Natural killer cell (primary cell): Measurements from ENCODE around the gene KICS2. TPM values are rescaled to one million over a fixed set of nuclear protein-coding genes. Genes with fewer than 3 reads are reported as not detected.

Experiments
- ATAC-seq, 3 donors: fragments of 150-1000 bp in 2 of 3; fragments of 200-7000 bp in 1 of 3; cut with Tn5 transposase; 1 replicate in 1 of 3; 2 replicates in 2 of 3; pipeline ENCODE4 v1.10.0; 2021; ENCODE audit warnings: mild to moderate bottlenecking in 2 of 3, moderate library complexity in 2 of 3
- DNase-seq, 2 donors: peaks; one replicate each; pipeline versions ENCODE4 v3.0.0 to v3.0.0-alpha.2; 2013 to 2021; ENCODE audit warnings: mixed read lengths in 1 of 2
- H3K27ac ChIP-seq: one replicate; pipeline ENCODE4 v1.5.1; 2013; ENCODE audit warnings: mild to moderate bottlenecking, low read length
- H3K27me3 ChIP-seq: one replicate; pipeline ENCODE4 v1.6.1; 2013; ENCODE audit warnings: low read length; ENCODE audit not compliant: control insufficient read depth, insufficient read depth
- H3K36me3 ChIP-seq: one replicate; pipeline ENCODE4 v1.6.1; 2013; ENCODE audit warnings: low read length; ENCODE audit not compliant: control insufficient read depth, insufficient read depth
- H3K4me1 ChIP-seq: one replicate; pipeline ENCODE4 v1.6.1; 2013; ENCODE audit warnings: low read length; ENCODE audit not compliant: control insufficient read depth, insufficient read depth
- H3K4me3 ChIP-seq: one replicate; pipeline ENCODE4 v1.5.1; 2013; ENCODE audit warnings: low read length
- H3K9me3 ChIP-seq: one replicate; pipeline ENCODE4 v1.6.1; 2013; ENCODE audit warnings: low read length; ENCODE audit not compliant: control insufficient read depth, insufficient read depth
- H3K27ac Mint-ChIP-seq, 2 donors: one replicate each; pipeline ENCODE4 v1.8.0; 2022; ENCODE audit warnings: mild to moderate bottlenecking in 2 of 2, mixed read lengths in 2 of 2, moderate library complexity in 1 of 2
- H3K27me3 Mint-ChIP-seq, 2 donors: one replicate each; pipeline ENCODE4 v1.8.0; 2022; ENCODE audit warnings: low read depth in 2 of 2, mixed read lengths in 2 of 2
- H3K36me3 Mint-ChIP-seq: one replicate; pipeline ENCODE4 v1.8.0; 2022; ENCODE audit warnings: mixed read lengths
- H3K4me1 Mint-ChIP-seq, 2 donors: one replicate each; pipeline ENCODE4 v1.8.0; 2022; ENCODE audit warnings: mixed read lengths in 2 of 2
- H3K4me3 Mint-ChIP-seq: one replicate; pipeline ENCODE4 v1.8.0; 2022; ENCODE audit warnings: mild to moderate bottlenecking, moderate library complexity, mixed read lengths
- H3K9me3 Mint-ChIP-seq, 2 donors: one replicate each; pipeline ENCODE4 v1.8.0; 2022; ENCODE audit warnings: mixed read lengths in 2 of 2
- WGBS: methylation state at CpG from one replicate; pipeline ENCODE4 v1.1.7; 2013; ENCODE audit warnings: missing lambda C conversion rate; ENCODE audit not compliant: insufficient coverage; 5-methylcytosine and 5-hydroxymethylcytosine counted together
- intact Hi-C: fragments of 100-400 bp; cut with micrococcal nuclease; formaldehyde crosslinking; loops from one replicate; pipeline ENCODE4 v1.14.2; 2022
- total RNA-seq, 4 donors: library from RNA; stranded (reverse); fragments of 120-200 nt in 1 of 4; gene quantifications; one replicate each; pipeline versions ENCODE4 v1.2.3 to v1.2.4, GENCODE V29; 2013 to 2022
- TF ChIP-seq, protein P1 (sequence below): fragments of 200-600 bp; IDR thresholded peaks from one replicate; pipeline ENCODE4 v1.8.0; 2022; ENCODE audit warnings: antibody characterized with exemption

Gene KICS2
- total RNA-seq, 3 donors from 2014 or later (not counting 1 experiment from before 2014, with no cell fraction given), result 14.7 to 19.5 (median 15.6) TPM

GRCh38 chr12:64256166-64256800 lies 34.2 kb upstream of the KICS2 start:
- WGBS, result 88% methylated on average over 1 of the region's 4 CpGs

DNA sequence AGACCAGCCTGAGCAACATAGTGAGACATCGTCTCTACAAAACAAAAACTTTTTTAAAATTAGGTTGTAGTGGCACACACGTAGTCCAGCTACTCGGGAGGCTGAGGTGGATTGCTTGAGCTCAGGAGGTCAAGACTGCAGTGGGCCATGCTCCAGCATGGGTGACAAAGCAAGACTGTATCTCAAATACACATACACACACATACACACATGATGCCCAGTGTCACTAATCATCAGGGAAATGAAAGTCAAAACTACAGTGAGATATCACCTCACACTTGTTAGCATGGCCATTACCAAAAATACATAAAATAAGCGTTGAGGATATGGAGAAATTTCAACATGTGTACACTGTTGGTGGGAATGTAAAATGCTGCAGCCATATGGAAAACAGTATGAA lies 33.2 kb upstream of the KICS2 start:
- intact Hi-C loops, result loop anchor here (5.0 kb wide), 2 partner anchors 583 to 833 kb away; no protein-coding TSS in a partner anchor
- no peak overlapping the region for H3K4me3 ChIP-seq
- ATAC-seq, result no peak
- H3K9me3 Mint-ChIP-seq, result no peaks in the 10 kb centered on the region
- H3K36me3 ChIP-seq, result no peaks in the 10 kb centered on the region
- H3K4me1 ChIP-seq, result no peaks in the 10 kb centered on the region
- WGBS, result 58% methylated on average over 3 of the region's 4 CpGs
- H3K27me3 ChIP-seq, result no peaks in the 10 kb centered on the region
- peaks cover 12 to 14% of the 10 kb centered on the region in 2 donors for H3K4me1 Mint-ChIP-seq
- no peak overlapping the region for H3K4me3 Mint-ChIP-seq
- H3K9me3 ChIP-seq, result no peaks in the 10 kb centered on the region
- no peaks in the 10 kb centered on the region for H3K36me3 Mint-ChIP-seq
- H3K27ac Mint-ChIP-seq, result no peak overlapping the region
- DNase-seq, result no peak
- H3K27ac ChIP-seq, result no peak overlapping the region
- TF ChIP-seq, protein P1, sequence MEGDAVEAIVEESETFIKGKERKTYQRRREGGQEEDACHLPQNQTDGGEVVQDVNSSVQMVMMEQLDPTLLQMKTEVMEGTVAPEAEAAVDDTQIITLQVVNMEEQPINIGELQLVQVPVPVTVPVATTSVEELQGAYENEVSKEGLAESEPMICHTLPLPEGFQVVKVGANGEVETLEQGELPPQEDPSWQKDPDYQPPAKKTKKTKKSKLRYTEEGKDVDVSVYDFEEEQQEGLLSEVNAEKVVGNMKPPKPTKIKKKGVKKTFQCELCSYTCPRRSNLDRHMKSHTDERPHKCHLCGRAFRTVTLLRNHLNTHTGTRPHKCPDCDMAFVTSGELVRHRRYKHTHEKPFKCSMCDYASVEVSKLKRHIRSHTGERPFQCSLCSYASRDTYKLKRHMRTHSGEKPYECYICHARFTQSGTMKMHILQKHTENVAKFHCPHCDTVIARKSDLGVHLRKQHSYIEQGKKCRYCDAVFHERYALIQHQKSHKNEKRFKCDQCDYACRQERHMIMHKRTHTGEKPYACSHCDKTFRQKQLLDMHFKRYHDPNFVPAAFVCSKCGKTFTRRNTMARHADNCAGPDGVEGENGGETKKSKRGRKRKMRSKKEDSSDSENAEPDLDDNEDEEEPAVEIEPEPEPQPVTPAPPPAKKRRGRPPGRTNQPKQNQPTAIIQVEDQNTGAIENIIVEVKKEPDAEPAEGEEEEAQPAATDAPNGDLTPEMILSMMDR, result no peak
- H3K27me3 Mint-ChIP-seq, result peaks cover 0 to 4% of the 10 kb centered on the region in 2 donors

More at GRCh38 chr12:64256166-64256800, 34.2 kb upstream of the KICS2 start:
- intact Hi-C loops, result loop anchor here (1.0 to 5.0 kb wide), 3 partner anchors 417 to 834 kb away; no protein-coding TSS in a partner anchor
- no peak overlapping the region for H3K27ac ChIP-seq
- peak; percentile 34 to 68 (median 50) for ATAC-seq
- H3K36me3 ChIP-seq, result no peaks in the 10 kb centered on the region
- no peak overlapping the region for H3K4me3 ChIP-seq
- H3K4me1 ChIP-seq, result no peaks in the 10 kb centered on the region
- H3K27me3 ChIP-seq, result no peaks in the 10 kb centered on the region
- H3K4me1 Mint-ChIP-seq, result peaks cover 12 to 14% of the 10 kb centered on the region in 2 donors
- peak in 1 of 2 donors; percentile 75 for DNase-seq
- TF ChIP-seq, protein P1, result peak; percentile 73
- H3K27me3 Mint-ChIP-seq, result peaks cover 0 to 4% of the 10 kb centered on the region in 2 donors
- no peak overlapping the region for H3K27ac Mint-ChIP-seq
- H3K36me3 Mint-ChIP-seq, result no peaks in the 10 kb centered on the region
- H3K9me3 Mint-ChIP-seq, result no peaks in the 10 kb centered on the region
- H3K9me3 ChIP-seq, result no peaks in the 10 kb centered on the region
- H3K4me3 Mint-ChIP-seq, result no peak overlapping the region

DNA sequence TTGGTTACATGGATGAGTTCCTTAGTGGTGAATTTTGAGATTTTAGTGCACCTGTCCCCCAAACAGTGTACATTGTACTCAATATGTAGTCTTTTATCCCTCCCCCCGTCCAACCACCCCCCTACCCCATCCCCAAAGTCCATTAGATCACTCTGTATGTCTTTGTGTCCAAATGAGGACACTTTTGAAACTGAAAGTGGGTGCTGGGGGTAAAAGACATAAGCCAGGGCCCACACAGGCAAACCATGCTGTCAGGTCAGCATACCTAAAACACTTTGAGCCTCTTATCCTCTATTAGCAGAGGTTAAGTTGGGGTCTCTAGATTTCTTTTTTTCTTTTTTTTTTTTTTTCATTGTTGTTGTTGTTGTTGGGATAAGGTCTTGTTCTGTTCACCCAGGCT lies 31.3 kb upstream of the KICS2 start:
- TF ChIP-seq, protein P1, result no peak
- Mint-ChIP-seq H3K9me3 (no peaks in the 10 kb centered on the region), H3K27me3 (peaks cover 0 to 4% of the 10 kb centered on the region in 2 donors), H3K27ac (no peak overlapping the region), H3K4me1 (peaks cover 12 to 14% of the 10 kb centered on the region in 2 donors), H3K4me3 (no peak overlapping the region), H3K36me3 (no peaks in the 10 kb centered on the region)
- Histone ChIP-seq H3K4me1 (no peaks in the 10 kb centered on the region), H3K27ac (no peak overlapping the region), H3K4me3 (no peak overlapping the region), H3K9me3 (no peaks in the 10 kb centered on the region), H3K27me3 (no peaks in the 10 kb centered on the region), H3K36me3 (no peaks in the 10 kb centered on the region)
- no peak for ATAC-seq
- 71% methylated on average over 1 of the region's 1 CpG for WGBS
- intact Hi-C loops, result no loop called here
- no peak for DNase-seq
